Anterior cingulate cortex (tissue), 58 donors: ENCODE data around the gene SWT1.

Experiments used
- DNase-seq, 58 donors: peaks; one replicate each; lab custom pipeline; 2025; lab: John Stamatoyannopoulos, UW

SWT1 gene

GRCh38 chr1:185156854-185157598 is at the start of gene SWT1, which contains the start of gene TRMT1L:
SWT1 (plus strand) TSS chr1:185157167; CDS start chr1:185160842, 3,675 bp downstream.
TRMT1L (minus strand) TSS chr1:185156953; CDS start chr1:185156712, 241 bp downstream.
- DNase-seq = peak; percentile 90 to 100 (median 99)

- no peak for DNase-seq
Observed at GRCh38 chr1:185108321-185108720, 48.6 kb upstream of the SWT1 start.

GRCh38 chr1:185110145-185110544 is 46.8 kb upstream of the SWT1 start:
- DNase-seq = no peak

GRCh38 chr1:185111873-185112272 is 45.1 kb upstream of the SWT1 start:
- no peak for DNase-seq

- DNase-seq = no peak
Observed at GRCh38 chr1:185112356-185112755, 44.6 kb upstream of the SWT1 start.

- no peak for DNase-seq
Observed at GRCh38 chr1:185129708-185130107, 27.3 kb upstream of the SWT1 start.

GRCh38 chr1:185132534-185132933 is 24.4 kb upstream of the SWT1 start:
- no peak for DNase-seq

GRCh38 chr1:185137896-185138545 is 18.9 kb upstream of the SWT1 start:
- no peak for DNase-seq

GRCh38 chr1:185139246-185139645 is 17.7 kb upstream of the SWT1 start:
- no peak for DNase-seq

- no peak for DNase-seq
Observed at GRCh38 chr1:185144233-185144632, 12.7 kb upstream of the SWT1 start.

- DNase-seq = no peak
Observed at GRCh38 chr1:185151215-185151614, 5.8 kb upstream of the SWT1 start.

GRCh38 chr1:185152187-185152767 is 4.7 kb upstream of the SWT1 start:
- no peak for DNase-seq

- no peak for DNase-seq
Observed at GRCh38 chr1:185154912-185155513, 2.0 kb upstream of the SWT1 start.

GRCh38 chr1:185155600-185156287 is 1.2 kb upstream of the SWT1 start:
- peak in 1 of 58 donors; percentile 27 for DNase-seq

GRCh38 chr1:185156288-185156853 is 596 bp upstream of the SWT1 start:
- peak in 20 of 58 donors; percentile 48 to 90 (median 70) for DNase-seq

- peak in 5 of 58 donors; percentile 0 to 57 (median 21) for DNase-seq
Observed at GRCh38 chr1:185157599-185158412, 839 bp downstream of the SWT1 start.

GRCh38 chr1:185158800-185159199 is 1.8 kb downstream of the SWT1 start:
- DNase-seq = no peak

GRCh38 chr1:185159966-185160365 is 3.0 kb downstream of the SWT1 start:
- DNase-seq = no peak

- no peak for DNase-seq
Observed at GRCh38 chr1:185162491-185162890, 5.5 kb downstream of the SWT1 start.
